GM03348 (cell line): ENCODE measurements around the gene PCYT1B.
"Not testable (repeated sequence)": the region's sequence is repeated elsewhere in the genome, so short reads cannot be mapped to it uniquely, and the experiment has no call there.

Experiments
- DNase-seq: peaks from one replicate; pipeline ENCODE4 v3.0.0; 2012; ENCODE audit warnings: low spot score

The PCYT1B gene

GRCh38 chrX:24646006-24646405, 1.1 kb downstream of the PCYT1B start:
- no peak for DNase-seq

GRCh38 chrX:24643116-24643515, 4.0 kb downstream of the PCYT1B start:
- no peak for DNase-seq

DNA sequence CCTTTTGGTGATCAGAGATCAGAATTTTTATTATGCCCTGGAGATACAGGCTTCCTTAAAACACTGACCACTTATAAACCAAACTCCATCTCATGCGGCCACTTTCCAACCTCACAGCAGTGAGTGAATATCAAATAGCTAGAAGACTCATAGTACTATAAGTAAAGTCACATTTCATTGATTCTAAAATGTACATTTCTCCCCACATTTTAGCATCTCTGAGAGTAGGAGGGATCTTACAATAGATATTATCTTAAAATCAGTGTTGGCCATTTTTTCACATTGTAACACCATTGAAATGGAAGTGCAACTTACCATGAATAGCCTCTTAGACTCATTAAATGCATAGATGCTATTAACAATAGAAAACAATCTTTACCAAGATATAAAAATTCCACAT, 17.4 kb downstream of the PCYT1B start:
- DNase-seq = no peak

- DNase-seq = peak; percentile 12
Observed at GRCh38 chrX:24619647-24620046, 27.5 kb downstream of the PCYT1B start.

GRCh38 chrX:24610516-24610915, 36.6 kb downstream of the PCYT1B start:
- DNase-seq = no peak

- DNase-seq = no peak
Observed at GRCh38 chrX:24607616-24608015, 39.5 kb downstream of the PCYT1B start.

GRCh38 chrX:24605941-24606340, 41.2 kb downstream of the PCYT1B start:
- not testable (repeated sequence) for DNase-seq

DNA sequence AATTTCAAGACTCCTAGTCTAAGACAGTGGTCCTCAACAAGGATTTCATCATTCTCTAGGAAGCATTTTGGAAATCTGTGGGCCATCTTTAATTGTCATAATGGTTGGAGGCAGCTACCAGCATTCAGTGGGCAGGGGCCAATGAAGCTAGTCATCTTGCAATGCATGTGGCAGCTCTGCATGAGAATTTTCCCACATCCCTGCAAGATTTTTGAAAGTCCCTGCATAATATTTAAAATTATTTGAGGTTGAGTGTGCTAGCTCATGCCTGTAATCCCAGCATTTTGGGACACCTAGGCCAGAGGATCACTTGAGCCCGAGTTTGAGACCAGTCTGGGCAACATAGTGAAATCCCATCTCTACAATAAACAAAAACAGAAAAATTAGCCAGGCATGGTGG, 44.0 kb downstream of the PCYT1B start:
- no peak for DNase-seq

DNA sequence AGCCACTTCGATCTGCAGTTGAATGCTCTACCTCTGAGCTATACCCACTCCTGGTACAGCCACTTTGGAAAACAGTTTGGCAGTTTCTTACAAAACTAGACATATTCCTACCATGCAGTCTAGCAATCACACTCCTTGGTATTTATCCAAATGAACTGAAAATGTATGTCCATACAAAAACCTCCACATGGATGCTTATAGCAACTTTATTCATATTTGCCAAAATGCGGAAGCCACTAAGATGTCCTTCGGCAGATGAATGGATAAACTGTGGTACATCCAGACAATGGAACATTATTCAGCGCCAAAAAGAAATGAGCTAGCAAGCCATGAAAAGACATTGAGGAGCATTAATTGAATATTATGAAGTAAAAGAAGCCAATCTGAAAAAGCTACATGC, 45.3 kb downstream of the PCYT1B start:
- DNase-seq = no peak

DNA sequence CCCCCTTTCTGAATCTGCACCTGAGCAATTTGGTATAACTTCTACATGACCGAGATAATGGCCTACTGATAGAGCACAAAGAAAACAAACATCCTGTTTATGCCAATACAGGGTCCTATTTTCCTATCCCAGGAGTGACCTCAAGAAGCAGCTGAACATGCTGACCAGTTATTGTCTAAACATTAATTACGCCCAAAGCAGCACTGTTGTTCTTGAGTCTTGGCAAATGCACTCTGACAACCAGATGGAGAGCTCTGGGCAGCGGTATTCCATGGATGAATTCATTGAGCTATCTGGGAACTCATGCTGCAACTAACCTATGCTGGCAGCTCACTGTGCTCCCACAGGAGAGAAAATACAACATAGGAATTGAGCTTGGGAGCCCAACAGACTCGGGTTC, 52.6 kb downstream of the PCYT1B start:
- no peak for DNase-seq

GRCh38 chrX:24590111-24590510, 57.0 kb downstream of the PCYT1B start:
- DNase-seq = no peak

DNA sequence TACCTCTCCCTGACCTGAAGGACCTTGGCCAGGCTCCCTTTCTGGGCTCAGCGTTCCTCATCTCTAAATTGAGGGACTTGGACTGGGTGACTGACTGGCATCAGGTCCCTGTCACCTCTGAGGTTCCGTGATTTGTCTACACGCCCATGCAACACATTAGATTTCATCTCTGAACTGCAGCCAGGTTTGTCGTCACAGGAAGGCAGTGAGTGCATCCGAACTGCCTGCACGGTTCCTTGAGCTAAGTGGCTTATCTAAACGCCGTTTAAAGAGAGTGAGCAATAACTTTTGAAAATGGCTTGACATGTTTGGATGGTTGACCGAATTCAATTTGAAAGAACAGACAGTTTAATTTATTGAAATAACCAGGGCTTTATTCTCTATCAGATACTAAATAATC, 70.1 kb downstream of the PCYT1B start:
- no peak for DNase-seq

GRCh38 chrX:24575496-24575895, 71.7 kb downstream of the PCYT1B start:
- no peak for DNase-seq

DNA sequence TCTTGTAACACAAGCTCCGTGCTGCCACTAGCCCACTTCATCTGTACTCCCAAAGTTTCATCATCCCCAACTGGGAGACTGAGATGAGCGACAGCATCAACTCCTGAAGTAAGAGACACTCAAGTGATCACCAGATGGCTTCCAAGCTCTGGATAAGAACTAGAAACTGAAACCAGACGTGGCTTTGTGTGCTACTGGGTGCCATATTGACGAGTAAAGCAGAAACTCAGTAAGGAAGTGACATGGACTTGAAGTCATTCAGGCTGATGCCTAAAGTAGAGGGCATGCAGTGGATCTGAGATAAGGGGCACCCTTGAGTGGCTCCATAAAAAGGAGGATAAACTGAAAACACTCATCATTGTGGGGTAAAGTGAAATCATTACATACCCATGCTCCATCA, 72.4 kb downstream of the PCYT1B start:
- DNase-seq = no peak

DNA sequence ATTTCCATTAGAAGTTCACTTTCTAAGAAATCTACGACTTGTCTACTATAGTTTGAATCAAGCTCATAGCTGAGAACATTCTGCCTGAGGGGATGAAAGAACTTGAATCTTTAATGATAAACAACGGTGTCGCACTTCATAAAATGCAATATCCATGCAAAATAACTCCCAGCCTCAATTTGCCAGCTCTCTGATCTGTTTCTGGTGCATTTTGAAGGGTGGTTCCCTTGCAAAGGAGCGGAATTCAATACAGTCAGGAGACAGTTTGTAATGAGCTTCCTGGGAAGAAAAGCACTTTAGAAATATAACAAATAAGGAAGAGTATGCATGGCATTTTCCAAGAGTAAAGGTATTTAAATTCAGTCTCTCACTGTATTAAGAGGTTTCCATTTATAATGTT, 80.0 kb downstream of the PCYT1B start:
- DNase-seq = no peak

DNA sequence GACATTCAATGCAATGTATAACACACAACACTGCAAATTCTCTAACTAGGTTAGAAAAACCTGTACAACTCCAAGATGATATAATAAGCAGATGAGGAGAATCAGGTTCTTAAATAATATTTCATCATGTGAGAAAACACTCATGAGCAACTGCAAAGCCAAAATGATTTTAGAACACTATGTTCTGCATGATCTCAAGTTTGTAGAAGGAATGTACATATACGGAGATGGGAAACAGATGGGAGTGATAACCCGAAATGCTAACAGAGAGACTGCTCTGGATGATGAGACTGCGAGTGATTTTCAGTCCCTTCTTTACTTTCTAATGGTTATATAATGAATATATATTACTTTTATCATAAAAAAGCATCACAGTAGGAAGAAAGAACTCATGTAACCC, 80.9 kb downstream of the PCYT1B start:
- DNase-seq = no peak

GRCh38 chrX:24563291-24564010, 83.7 kb downstream of the PCYT1B start:
- no peak for DNase-seq

GRCh38 chrX:24561121-24561520, 86.0 kb downstream of the PCYT1B start:
- DNase-seq = peak; percentile 8

- DNase-seq = no peak
Observed at GRCh38 chrX:24553011-24553410, 94.1 kb downstream of the PCYT1B start.

DNA sequence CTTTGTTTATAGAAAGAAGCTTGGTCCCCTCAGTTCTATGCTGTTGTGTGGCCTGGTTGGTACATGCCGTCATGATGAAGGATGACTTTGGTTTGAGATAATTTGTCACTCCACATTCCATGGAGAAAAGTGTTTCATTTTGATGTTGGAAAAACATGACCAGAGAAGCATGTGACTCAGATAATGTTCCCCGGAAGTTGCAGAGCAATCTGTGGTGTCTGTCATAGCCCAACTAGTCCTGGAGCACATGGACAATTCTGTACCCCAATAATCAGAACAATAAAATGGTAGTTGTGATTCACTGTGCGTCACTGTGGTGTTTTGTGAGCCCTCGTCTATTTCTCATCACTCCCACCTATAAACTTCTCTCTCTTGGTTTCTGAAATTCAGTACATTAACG, 97.0 kb downstream of the PCYT1B start:
- DNase-seq = no peak

- DNase-seq = no peak
Observed at GRCh38 chrX:24547961-24548360, 99.2 kb downstream of the PCYT1B start.

- DNase-seq = no peak
Observed at GRCh38 chrX:24542756-24543155, 104.4 kb downstream of the PCYT1B start.

DNA sequence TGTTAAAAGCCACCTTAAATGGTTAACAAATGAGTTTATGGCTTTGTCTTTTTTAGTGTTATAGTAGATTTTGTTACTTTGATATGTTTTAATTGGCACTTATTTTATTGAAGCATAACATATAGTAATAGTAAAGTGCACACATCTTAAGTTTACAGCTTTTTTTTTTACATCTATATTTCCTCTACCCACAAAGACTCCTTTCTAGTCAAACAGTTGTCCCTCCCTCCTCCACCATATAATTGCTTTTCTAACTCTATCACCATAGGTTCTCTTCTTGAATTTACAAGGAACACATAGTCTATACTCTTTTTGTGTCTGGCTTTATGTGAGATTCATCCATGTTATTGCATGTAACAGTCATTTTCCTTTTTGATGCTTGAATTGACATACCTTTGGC, 110.6 kb downstream of the PCYT1B start:
- DNase-seq = no peak

GRCh38 chrX:24528605-24529004, 118.5 kb downstream of the PCYT1B start:
- DNase-seq = no peak

DNA sequence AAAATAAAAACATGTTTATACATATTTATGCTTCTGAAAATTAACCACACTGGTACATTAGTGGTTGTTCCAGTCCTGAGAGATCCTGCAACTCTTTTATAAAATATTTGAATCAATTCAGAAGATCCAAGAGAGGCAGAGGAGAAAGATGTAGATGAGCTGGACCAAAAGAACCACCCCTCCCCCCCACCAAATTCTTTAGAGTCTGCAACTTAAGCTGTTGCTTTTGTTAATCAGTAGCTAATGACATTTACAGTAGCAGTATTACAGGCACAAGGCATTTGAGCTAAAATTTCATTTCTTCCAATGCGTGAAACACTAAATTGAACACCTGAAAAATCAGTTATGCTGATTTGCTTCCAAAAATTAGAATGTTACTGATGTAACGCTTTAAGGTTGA, 120.5 kb downstream of the PCYT1B start:
- no peak for DNase-seq
